Esophagus muscularis mucosa (tissue), 4 donors: ENCODE measurements around the gene CDK5RAP2. TPM values are rescaled to one million over a fixed set of nuclear protein-coding genes. Genes with fewer than 3 reads are reported as not detected.

ENCODE experiments used
- DNase-seq: peaks from one replicate; pipeline ENCODE4 v3.0.0-alpha.2; 2017; ENCODE audit errors: extremely low spot score
- H3K27ac ChIP-seq, 4 donors: fragments of 200-600 bp; sonication (generic); replicated peaks in 1 of 4; 1 replicate in 3 of 4; 2 replicates in 1 of 4; pipeline ENCODE4 v1.5.1; 2016 to 2019; ENCODE audit warnings: mild to moderate bottlenecking in 1 of 4
- H3K27me3 ChIP-seq, 4 donors: fragments of 200-600 bp; sonication (generic); one replicate each; pipeline versions ENCODE4 v1.5.1 to v1.6.0; 2016 to 2019
- H3K36me3 ChIP-seq, 4 donors: fragments of 200-600 bp; sonication (generic); one replicate each; pipeline ENCODE4 v1.5.1; 2016 to 2019
- H3K4me1 ChIP-seq, 4 donors: fragments of 200-600 bp; sonication (generic); one replicate each; pipeline ENCODE4 v1.5.1; 2016 to 2019
- H3K4me3 ChIP-seq, 4 donors: fragments of 200-600 bp; sonication (generic); 1 replicate in 2 of 4; 2 replicates in 2 of 4; pipeline ENCODE4 v1.5.1; 2016 to 2019; ENCODE audit warnings: mild to moderate bottlenecking in 4 of 4, moderate library complexity in 1 of 4
- H3K9me3 ChIP-seq, 4 donors: fragments of 200-600 bp; sonication (generic); 1 replicate in 3 of 4; 2 replicates in 1 of 4; pipeline ENCODE4 v1.5.1; 2016 to 2019
- CTCF ChIP-seq, 3 experiments: fragments of 200-600 bp in 2 of 3; fragments of 450-650 bp in 1 of 3; sonication (generic) in 2 of 3; IDR thresholded peaks; one replicate each; pipeline ENCODE4 v1.5.1; 2017 to 2019; ENCODE audit warnings: antibody characterized with exemption in 3 of 3, mild to moderate bottlenecking in 2 of 3, moderate library complexity in 1 of 3
- EP300 ChIP-seq: sonication (generic); formaldehyde crosslinking; IDR thresholded peaks from one replicate; pipeline ENCODE4 v1.6.1; 2017; ENCODE audit warnings: antibody characterized with exemption
- POLR2A ChIP-seq: fragments of 450-650 bp; IDR thresholded peaks from one replicate; pipeline ENCODE4 v1.6.1; 2017; ENCODE audit warnings: antibody characterized with exemption, moderate library complexity, mild to moderate bottlenecking, low read depth
- POLR2AphosphoS5 ChIP-seq, 2 donors: sonication (generic); formaldehyde crosslinking; IDR thresholded peaks; one replicate each; pipeline ENCODE4 v1.6.1; 2017; ENCODE audit warnings: antibody characterized with exemption in 2 of 2
- WGBS: methylation state at CpG from one replicate; pipeline ENCODE4 v1.1.5; 2018; 5-methylcytosine and 5-hydroxymethylcytosine counted together
- intact Hi-C: fragments of 100-400 bp; cut with DNase I; formaldehyde crosslinking; loops from one replicate; pipeline ENCODE4 v1.15.1; 2023
- total RNA-seq, 4 donors: library from RNA; depleted of rRNA; stranded (reverse); fragments of >200 nt; gene quantifications; one replicate each; pipeline versions ENCODE4 v1.1.0 to v1.2.1, GENCODE V29; 2016

CDK5RAP2 gene
- total RNA-seq, 4 donors from 2014 or later: 34.6 to 38.6 (median 36.7) TPM

DNA sequence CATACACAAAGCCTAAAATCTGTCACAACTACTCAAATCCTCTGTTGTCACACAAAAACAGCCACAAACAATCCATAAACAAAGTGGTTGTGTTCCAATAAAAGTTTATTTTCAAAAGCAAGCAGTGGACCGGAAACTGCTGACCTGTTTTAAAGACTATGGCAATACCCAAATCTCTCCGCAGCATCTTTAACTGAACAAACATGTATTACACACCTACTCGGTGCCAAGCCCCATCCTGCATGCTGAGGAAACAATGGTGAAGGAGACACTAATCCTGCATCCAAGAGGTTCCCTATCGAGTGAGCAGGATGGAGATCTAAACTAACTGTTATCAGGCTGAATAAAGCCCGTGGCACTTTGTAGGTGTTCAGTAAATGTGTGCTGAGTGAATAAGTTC lies 11.2 kb downstream of the CDK5RAP2 start:
- TF ChIP-seq POLR2A (no peak), CTCF (IDR thresholded peaks at IDR 0.05) (no peak), POLR2AphosphoS5 (IDR thresholded peaks at IDR 0.05) (no peak), EP300 (no peak)
- Histone ChIP-seq H3K27ac (no peak overlapping the region), H3K9me3 (no peaks in the 10 kb centered on the region), H3K4me1 (peaks cover 24 to 37% (median 27%) of the 10 kb centered on the region in 4 donors), H3K36me3 (peaks cover 24 to 74% (median 69%) of the 10 kb centered on the region in 4 donors), H3K4me3 (no peak overlapping the region), H3K27me3 (no peaks in the 10 kb centered on the region)
- DNase-seq: no peak
- intact Hi-C loops: no loop called here
- WGBS: 97% methylated on average over 5 of the region's 5 CpGs

GRCh38 chr9:120567874-120568273 lies 12.1 kb downstream of the CDK5RAP2 start:
- 98% methylated on average over 4 of the region's 4 CpGs for WGBS
- no peak overlapping the region for H3K27ac ChIP-seq
- DNase-seq: no peak
- H3K4me1 ChIP-seq: peaks cover 20 to 38% (median 24%) of the 10 kb centered on the region in 4 donors
- TF ChIP-seq EP300 (no peak), CTCF (IDR thresholded peaks at IDR 0.05) (no peak), POLR2AphosphoS5 (IDR thresholded peaks at IDR 0.05) (no peak), POLR2A (no peak)
- peaks cover 24 to 84% (median 70%) of the 10 kb centered on the region in 4 donors for H3K36me3 ChIP-seq
- no peaks in the 10 kb centered on the region for H3K9me3 ChIP-seq
- no peak overlapping the region for H3K4me3 ChIP-seq
- intact Hi-C loops: no loop called here
- H3K27me3 ChIP-seq: no peaks in the 10 kb centered on the region

GRCh38 chr9:120567081-120567480 lies 12.9 kb downstream of the CDK5RAP2 start:
- Histone ChIP-seq H3K27ac (no peak overlapping the region), H3K36me3 (peaks cover 24 to 92% (median 74%) of the 10 kb centered on the region in 4 donors), H3K4me1 (peaks cover 14 to 31% (median 16%) of the 10 kb centered on the region in 4 donors), H3K27me3 (no peaks in the 10 kb centered on the region), H3K4me3 (no peak overlapping the region), H3K9me3 (no peaks in the 10 kb centered on the region)
- intact Hi-C loops: no loop called here
- DNase-seq: no peak
- 89% methylated on average over 3 of the region's 3 CpGs for WGBS
- TF ChIP-seq EP300 (no peak), POLR2A (no peak), POLR2AphosphoS5 (IDR thresholded peaks at IDR 0.05) (no peak), CTCF (IDR thresholded peaks at IDR 0.05) (no peak)

- 100% methylated on average over 3 of the region's 3 CpGs for WGBS
- Histone ChIP-seq H3K4me3 (no peak overlapping the region), H3K9me3 (no peaks in the 10 kb centered on the region), H3K27ac (no peak overlapping the region), H3K4me1 (peaks cover 0 to 7% (median 2%) of the 10 kb centered on the region in 4 donors), H3K36me3 (peaks cover 9 to 83% (median 55%) of the 10 kb centered on the region in 4 donors), H3K27me3 (no peaks in the 10 kb centered on the region)
- no peak for TF ChIP-seq POLR2AphosphoS5 (IDR thresholded peaks at IDR 0.05)
- TF ChIP-seq CTCF (IDR thresholded peaks at IDR 0.05): no peak
- TF ChIP-seq EP300: no peak
- TF ChIP-seq POLR2A: no peak
- DNase-seq: no peak
- intact Hi-C loops: no loop called here
These were observed 15.4 kb downstream of the CDK5RAP2 start for GRCh38 chr9:120564589-120564988.

- no peak for DNase-seq
- intact Hi-C loops: no loop called here
These were observed 17.0 kb downstream of the CDK5RAP2 start for GRCh38 chr9:120562861-120563443.

More at GRCh38 chr9:120562861-120563443, 17.0 kb downstream of the CDK5RAP2 start:
- no peak for TF ChIP-seq POLR2AphosphoS5 (IDR thresholded peaks at IDR 0.05)
- no peak for TF ChIP-seq EP300
- no peak for TF ChIP-seq POLR2A
- no peak for TF ChIP-seq CTCF (IDR thresholded peaks at IDR 0.05)
- H3K4me1 ChIP-seq: peaks cover 0 to 7% (median 2%) of the 10 kb centered on the region in 4 donors
- no peak overlapping the region for H3K27ac ChIP-seq
- no peaks in the 10 kb centered on the region for H3K9me3 ChIP-seq
- WGBS: 54% methylated on average over 8 of the region's 8 CpGs
- H3K27me3 ChIP-seq: no peaks in the 10 kb centered on the region
- H3K36me3 ChIP-seq: peaks cover 2 to 74% (median 42%) of the 10 kb centered on the region in 4 donors
- no peak overlapping the region for H3K4me3 ChIP-seq
